ENCODE results near the gene TMEM69.

The TMEM69 gene

GRCh38 chr1:45686015-45686287 is 2.0 kb upstream of the TMEM69 start (continued):
- TF ChIP-seq, protein P1, sequence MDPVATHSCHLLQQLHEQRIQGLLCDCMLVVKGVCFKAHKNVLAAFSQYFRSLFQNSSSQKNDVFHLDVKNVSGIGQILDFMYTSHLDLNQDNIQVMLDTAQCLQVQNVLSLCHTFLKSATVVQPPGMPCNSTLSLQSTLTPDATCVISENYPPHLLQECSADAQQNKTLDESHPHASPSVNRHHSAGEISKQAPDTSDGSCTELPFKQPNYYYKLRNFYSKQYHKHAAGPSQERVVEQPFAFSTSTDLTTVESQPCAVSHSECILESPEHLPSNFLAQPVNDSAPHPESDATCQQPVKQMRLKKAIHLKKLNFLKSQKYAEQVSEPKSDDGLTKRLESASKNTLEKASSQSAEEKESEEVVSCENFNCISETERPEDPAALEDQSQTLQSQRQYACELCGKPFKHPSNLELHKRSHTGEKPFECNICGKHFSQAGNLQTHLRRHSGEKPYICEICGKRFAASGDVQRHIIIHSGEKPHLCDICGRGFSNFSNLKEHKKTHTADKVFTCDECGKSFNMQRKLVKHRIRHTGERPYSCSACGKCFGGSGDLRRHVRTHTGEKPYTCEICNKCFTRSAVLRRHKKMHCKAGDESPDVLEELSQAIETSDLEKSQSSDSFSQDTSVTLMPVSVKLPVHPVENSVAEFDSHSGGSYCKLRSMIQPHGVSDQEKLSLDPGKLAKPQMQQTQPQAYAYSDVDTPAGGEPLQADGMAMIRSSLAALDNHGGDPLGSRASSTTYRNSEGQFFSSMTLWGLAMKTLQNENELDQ (tag by site-specific recombination; IDR thresholded peaks at IDR 0.05; ENCODE audit: low read depth), result no peak
- 0 out of 2 replicates have a peak, but pooled peaks have one; percentile 70 for TF ChIP-seq ZNF24 (tag by site-specific recombination; IDR thresholded peaks at IDR 0.05)
- TF ChIP-seq ZNF324 (tag by site-specific recombination; IDR thresholded peaks at IDR 0.05), result no peak
- no peak for TF ChIP-seq KLF16 (tag by site-specific recombination; IDR thresholded peaks at IDR 0.05)
- 0 out of 2 replicates have a peak, but pooled peaks have one; percentile 26 for TF ChIP-seq SP7 (tag by site-specific recombination; IDR thresholded peaks at IDR 0.05)
- 0 out of 2 replicates have a peak, but pooled peaks have one; percentile 10 for TF ChIP-seq ZNF394 (tag by site-specific recombination; IDR thresholded peaks at IDR 0.05; ENCODE audit: borderline replicate concordance)
- TF ChIP-seq OSR2 (tag by site-specific recombination; IDR thresholded peaks at IDR 0.05), result no peak
- TF ChIP-seq ZNF76 (tag by site-specific recombination; IDR thresholded peaks at IDR 0.05; ENCODE audit: borderline replicate concordance, low read depth), result no peak
- no peak for TF ChIP-seq ZNF549 (tag by site-specific recombination; IDR thresholded peaks at IDR 0.05)
- TF ChIP-seq ZNF16 (tag by site-specific recombination; IDR thresholded peaks at IDR 0.05; ENCODE audit: low read depth), result no peak
- TF ChIP-seq ZNF280D (tag by site-specific recombination; IDR thresholded peaks at IDR 0.05), result no peak
- no peak for TF ChIP-seq ZNF239 (tag by site-specific recombination; IDR thresholded peaks at IDR 0.05)
- no peak for TF ChIP-seq ZNF26 (tag by site-specific recombination; IDR thresholded peaks at IDR 0.05)
- no peak for TF ChIP-seq ZBTB20 (tag by site-specific recombination; IDR thresholded peaks at IDR 0.05)
- no peak for TF ChIP-seq ZNF777 (tag by site-specific recombination; IDR thresholded peaks at IDR 0.05; ENCODE audit: borderline replicate concordance)
- no peak for TF ChIP-seq ZNF223 (tag by site-specific recombination; IDR thresholded peaks at IDR 0.05)
- TF ChIP-seq SP3 (tag by site-specific recombination; IDR thresholded peaks at IDR 0.05), result no peak
- TF ChIP-seq, protein P2, sequence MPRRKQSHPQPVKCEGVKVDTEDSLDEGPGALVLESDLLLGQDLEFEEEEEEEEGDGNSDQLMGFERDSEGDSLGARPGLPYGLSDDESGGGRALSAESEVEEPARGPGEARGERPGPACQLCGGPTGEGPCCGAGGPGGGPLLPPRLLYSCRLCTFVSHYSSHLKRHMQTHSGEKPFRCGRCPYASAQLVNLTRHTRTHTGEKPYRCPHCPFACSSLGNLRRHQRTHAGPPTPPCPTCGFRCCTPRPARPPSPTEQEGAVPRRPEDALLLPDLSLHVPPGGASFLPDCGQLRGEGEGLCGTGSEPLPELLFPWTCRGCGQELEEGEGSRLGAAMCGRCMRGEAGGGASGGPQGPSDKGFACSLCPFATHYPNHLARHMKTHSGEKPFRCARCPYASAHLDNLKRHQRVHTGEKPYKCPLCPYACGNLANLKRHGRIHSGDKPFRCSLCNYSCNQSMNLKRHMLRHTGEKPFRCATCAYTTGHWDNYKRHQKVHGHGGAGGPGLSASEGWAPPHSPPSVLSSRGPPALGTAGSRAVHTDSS (tag by site-specific recombination; IDR thresholded peaks at IDR 0.05), result no peak
- no peak for TF ChIP-seq INSM2 (tag by site-specific recombination; IDR thresholded peaks at IDR 0.05)
- TF ChIP-seq ZNF792 (tag by site-specific recombination; IDR thresholded peaks at IDR 0.05), result no peak
- TF ChIP-seq ZSCAN30 (tag by site-specific recombination; IDR thresholded peaks at IDR 0.05), result no peak
- TF ChIP-seq, protein P3, sequence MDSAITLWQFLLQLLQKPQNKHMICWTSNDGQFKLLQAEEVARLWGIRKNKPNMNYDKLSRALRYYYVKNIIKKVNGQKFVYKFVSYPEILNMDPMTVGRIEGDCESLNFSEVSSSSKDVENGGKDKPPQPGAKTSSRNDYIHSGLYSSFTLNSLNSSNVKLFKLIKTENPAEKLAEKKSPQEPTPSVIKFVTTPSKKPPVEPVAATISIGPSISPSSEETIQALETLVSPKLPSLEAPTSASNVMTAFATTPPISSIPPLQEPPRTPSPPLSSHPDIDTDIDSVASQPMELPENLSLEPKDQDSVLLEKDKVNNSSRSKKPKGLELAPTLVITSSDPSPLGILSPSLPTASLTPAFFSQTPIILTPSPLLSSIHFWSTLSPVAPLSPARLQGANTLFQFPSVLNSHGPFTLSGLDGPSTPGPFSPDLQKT (IDR thresholded peaks at IDR 0.05; ENCODE audit: borderline replicate concordance, low read depth, low read length), result no peak
- TF ChIP-seq, protein P4, sequence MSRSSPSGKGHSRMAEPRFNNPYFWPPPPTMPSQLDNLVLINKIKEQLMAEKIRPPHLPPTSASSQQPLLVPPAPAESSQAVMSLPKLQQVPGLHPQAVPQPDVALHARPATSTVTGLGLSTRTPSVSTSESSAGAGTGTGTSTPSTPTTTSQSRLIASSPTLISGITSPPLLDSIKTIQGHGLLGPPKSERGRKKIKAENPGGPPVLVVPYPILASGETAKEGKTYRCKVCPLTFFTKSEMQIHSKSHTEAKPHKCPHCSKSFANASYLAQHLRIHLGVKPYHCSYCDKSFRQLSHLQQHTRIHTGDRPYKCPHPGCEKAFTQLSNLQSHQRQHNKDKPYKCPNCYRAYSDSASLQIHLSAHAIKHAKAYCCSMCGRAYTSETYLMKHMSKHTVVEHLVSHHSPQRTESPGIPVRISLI (tag by site-specific recombination; IDR thresholded peaks at IDR 0.05), result no peak
- TF ChIP-seq ZNF624 (tag by site-specific recombination; IDR thresholded peaks at IDR 0.05), result no peak
- no peak for TF ChIP-seq ZBTB1 (tag by site-specific recombination; IDR thresholded peaks at IDR 0.05)
- no peak for TF ChIP-seq ZNF23 (tag by site-specific recombination; IDR thresholded peaks at IDR 0.05; ENCODE audit: borderline replicate concordance)
- no peak for TF ChIP-seq ZNF837 (tag by site-specific recombination; IDR thresholded peaks at IDR 0.05)
- TF ChIP-seq WT1 (tag by site-specific recombination; IDR thresholded peaks at IDR 0.05), result no peak
